ENCODE data around the gene EXOC6B. TPM values are rescaled to one million over a fixed set of nuclear protein-coding genes. Genes with fewer than 3 reads are reported as not detected.

EXOC6B gene
- total and polyA plus RNA-seq, 9 of the 15 experiments (the other 6 are each of a cell fraction or from before 2014, with no cell fraction given) = 0.28 to 4.2 (median 2.0) TPM

DNA sequence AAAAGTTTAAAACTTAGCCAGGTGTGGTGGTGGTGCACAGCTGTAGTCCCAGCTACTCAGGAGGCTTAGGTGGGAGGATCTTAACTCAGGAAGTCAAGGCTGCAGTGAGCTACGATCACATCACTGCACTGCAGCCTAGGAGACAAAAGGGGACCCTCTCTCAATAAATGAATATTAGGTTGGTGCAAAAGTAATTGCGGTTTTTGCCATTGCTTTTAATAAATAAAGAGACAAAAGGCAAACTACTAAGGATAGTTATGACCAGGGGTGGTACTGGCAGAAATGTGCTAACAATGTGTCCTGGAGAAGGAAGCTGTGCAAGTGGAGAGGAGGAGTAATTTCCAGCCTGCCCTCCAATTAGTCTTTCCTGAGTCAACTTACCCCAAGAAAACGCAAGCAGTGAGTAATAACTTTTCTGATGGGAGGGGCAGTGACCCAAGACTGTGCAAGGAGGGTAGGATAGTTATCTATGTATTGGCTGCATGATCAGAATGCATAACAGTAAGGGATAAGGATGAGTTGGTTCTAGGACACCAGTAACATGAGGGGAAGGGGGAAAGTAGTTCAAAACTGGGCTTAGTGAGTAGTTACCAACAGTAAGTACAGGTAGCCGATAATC, 1.5 kb downstream of the EXOC6B start:
- peaks cover 0 to 3% of the 10 kb centered on the region in 2 experiments; a peak in 2 of 5 replicates for H3K27me3 ChIP-seq (ENCODE audit: control insufficient read depth in 2 of 2, insufficient read depth in 2 of 2, low read length in 2 of 2)
- H3K36me3 ChIP-seq (ENCODE audit: control insufficient read depth, insufficient read depth, low read length) = no peaks in the 10 kb centered on the region
- 23% methylated on average over 4 of the region's 4 CpGs for WGBS (ENCODE audit: insufficient coverage, low coverage, missing lambda C conversion rate)
- ChIA-PET POLR2A (interaction anchor here (0.5 to 0.7 kb wide), 4 partner anchors 8 to 875 kb away, joined by 3 read pairs; no protein-coding TSS in a partner anchor), CTCF (ENCODE audit: low intra/inter-chr PET ratio) (no interaction called here)
- no peak overlapping the region for H3K9ac ChIP-seq (ENCODE audit: insufficient read depth in 1 of 2, low read depth in 2 of 2, low read length in 2 of 2)
- BruUV-seq (replicated peaks) = no TSS peak
- no peak overlapping the region for H3K4me2 ChIP-seq (ENCODE audit: insufficient read depth, low read length)
- no peak overlapping the region for H2AFZ ChIP-seq (ENCODE audit: low read depth, low read length)
- peak; percentile 37 for ATAC-seq
- no peaks in the 10 kb centered on the region for H3K9me1 ChIP-seq (ENCODE audit: control insufficient read depth, insufficient read depth, low read length)
- peak in 2 of 4 experiments; percentile 14 to 30 for DNase-seq (ENCODE audit: extremely low read depth in 1 of 4, low spot score in 3 of 4)
- in situ Hi-C loops (cut with MboI) = no loop called here
- H3K4me1 ChIP-seq (replicated peaks in 1 of 2; ENCODE audit: control insufficient read depth in 2 of 2, insufficient read depth in 2 of 2, low read length in 2 of 2) = peaks cover 6 to 10% of the 10 kb centered on the region in 2 experiments; a peak in 4 of 5 replicates
- FAIRE-seq = no peak
- no peaks in the 10 kb centered on the region for H4K20me1 ChIP-seq (replicated peaks; ENCODE audit: control insufficient read depth, insufficient read depth, low read length)
- intact Hi-C loops (cut with micrococcal nuclease) = no loop called here
- no peak overlapping the region for H3K4me3 ChIP-seq
- H3K79me2 ChIP-seq (ENCODE audit: control insufficient read depth, insufficient read depth, low read length) = no peaks in the 10 kb centered on the region
- no peaks in the 10 kb centered on the region for H3K9me3 ChIP-seq (replicated peaks; ENCODE audit: control insufficient read depth, insufficient read depth, low read depth, low read length)
- no peak overlapping the region for H3K27ac ChIP-seq (ENCODE audit: extremely low read depth, low read depth, low read length)
- TF ChIP-seq, protein P1, sequence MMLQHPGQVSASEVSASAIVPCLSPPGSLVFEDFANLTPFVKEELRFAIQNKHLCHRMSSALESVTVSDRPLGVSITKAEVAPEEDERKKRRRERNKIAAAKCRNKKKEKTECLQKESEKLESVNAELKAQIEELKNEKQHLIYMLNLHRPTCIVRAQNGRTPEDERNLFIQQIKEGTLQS (IDR thresholded peaks at IDR 0.05) = peak; percentile 51; the same call in 1 of the 2 replicates
- TF ChIP-seq, protein P1 (CRISPR knock-in tag; conservative IDR thresholded peaks at IDR 0.05) = no peak
- TF ChIP-seq ILF3 (IDR thresholded peaks at IDR 0.05; ENCODE audit: borderline replicate concordance) (no peak), CREBBP (IDR thresholded peaks at IDR 0.05; ENCODE audit: low read depth, low read length) (no peak), SREBF1 (IDR thresholded peaks at IDR 0.05; ENCODE audit: borderline replicate concordance, low read depth, low read length) (no peak), RAD51 (IDR thresholded peaks at IDR 0.05; ENCODE audit: borderline replicate concordance, low read depth) (no peak), ZNF785 (CRISPR knock-in tag; IDR thresholded peaks at IDR 0.05) (no peak), ZNF431 (CRISPR knock-in tag; IDR thresholded peaks at IDR 0.05) (no peak), GABPB2 (CRISPR knock-in tag; conservative IDR thresholded peaks at IDR 0.05) (no peak), TRIM24 (IDR thresholded peaks at IDR 0.05) (0 out of 4 replicates have a peak, but pooled peaks of 1 of the 2 experiments have one; percentile 13), JUND (IDR thresholded peaks at IDR 0.05; ENCODE audit: borderline replicate concordance, low read depth, low read length) (0 out of 2 replicates have a peak, but pooled peaks have one; percentile 27), JUND (tag; IDR thresholded peaks at IDR 0.05; ENCODE audit: borderline replicate concordance, low read depth, low read length) (no peak), GTF2F1 (IDR thresholded peaks at IDR 0.05; ENCODE audit: low read depth, low read length) (no peak), JUN (IDR thresholded peaks at IDR 0.05; ENCODE audit: borderline replicate concordance, low read depth, low read length) (peak; percentile 49; the same call in 1 of the 2 replicates), JUN (CRISPR knock-in tag; IDR thresholded peaks at IDR 0.05; ENCODE audit: borderline replicate concordance) (no peak), PPARD (CRISPR knock-in tag; IDR thresholded peaks at IDR 0.05) (no peak), NUFIP1 (IDR thresholded peaks at IDR 0.05; ENCODE audit: partially characterized antibody) (no peak), ATF7 (IDR thresholded peaks at IDR 0.05) (no peak), U2AF1 (optimal IDR thresholded peaks at IDR 0.05; ENCODE audit: low read depth, low read length) (no peak), TSC22D4 (tag; IDR thresholded peaks at IDR 0.05) (no peak), KAT2B (IDR thresholded peaks at IDR 0.05; ENCODE audit: low read depth, low read length) (no peak), ZNF253 (CRISPR knock-in tag; conservative IDR thresholded peaks at IDR 0.05) (no peak), NCOA1 (IDR thresholded peaks at IDR 0.05; ENCODE audit: low read depth) (no peak), KDM1A (IDR thresholded peaks at IDR 0.05) (no peak)
- TF ChIP-seq, protein P2, sequence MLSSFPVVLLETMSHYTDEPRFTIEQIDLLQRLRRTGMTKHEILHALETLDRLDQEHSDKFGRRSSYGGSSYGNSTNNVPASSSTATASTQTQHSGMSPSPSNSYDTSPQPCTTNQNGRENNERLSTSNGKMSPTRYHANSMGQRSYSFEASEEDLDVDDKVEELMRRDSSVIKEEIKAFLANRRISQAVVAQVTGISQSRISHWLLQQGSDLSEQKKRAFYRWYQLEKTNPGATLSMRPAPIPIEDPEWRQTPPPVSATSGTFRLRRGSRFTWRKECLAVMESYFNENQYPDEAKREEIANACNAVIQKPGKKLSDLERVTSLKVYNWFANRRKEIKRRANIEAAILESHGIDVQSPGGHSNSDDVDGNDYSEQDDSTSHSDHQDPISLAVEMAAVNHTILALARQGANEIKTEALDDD (IDR thresholded peaks at IDR 0.05) = peak; percentile 80

Measured in K562 (cell line).